NCI-H1417 (cell line): ENCODE results near the gene PTPRN.
"Not testable (repeated sequence)": the region's sequence is repeated elsewhere in the genome, so short reads cannot be mapped to it uniquely, and the experiment has no call there.

Experiments
- DNase-seq, 3 experiments: peaks; one replicate each; lab custom pipeline; 2025; lab: John Stamatoyannopoulos, UW

The PTPRN gene

DNA sequence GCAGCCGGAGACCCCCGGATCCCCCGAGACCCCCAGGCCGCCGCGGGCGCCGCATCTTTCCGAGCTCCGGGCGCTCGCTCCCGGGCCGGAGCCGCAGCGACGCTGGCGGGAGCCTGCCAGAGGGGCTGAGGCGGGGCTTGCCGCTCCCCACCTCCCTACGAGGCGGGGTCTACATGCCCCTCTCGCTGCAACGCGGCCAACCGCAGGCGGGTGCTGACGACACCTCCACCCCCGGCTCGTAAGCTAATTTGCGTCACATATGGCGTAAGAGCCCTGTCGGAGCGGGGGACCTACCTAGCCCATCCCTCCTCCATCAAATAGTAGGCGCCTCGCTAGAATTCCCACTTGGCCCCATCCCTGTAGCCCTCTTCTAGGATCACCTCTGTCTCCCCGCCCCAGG lies at the start of gene PTPRN:
Gene PTPRN (minus strand): TSS at position 124 of the 400 bp plus-strand sequence. CDS start 69 bp downstream, at position 55.
- peak in 2 of 3 experiments; percentile 65 to 83 for DNase-seq

DNA sequence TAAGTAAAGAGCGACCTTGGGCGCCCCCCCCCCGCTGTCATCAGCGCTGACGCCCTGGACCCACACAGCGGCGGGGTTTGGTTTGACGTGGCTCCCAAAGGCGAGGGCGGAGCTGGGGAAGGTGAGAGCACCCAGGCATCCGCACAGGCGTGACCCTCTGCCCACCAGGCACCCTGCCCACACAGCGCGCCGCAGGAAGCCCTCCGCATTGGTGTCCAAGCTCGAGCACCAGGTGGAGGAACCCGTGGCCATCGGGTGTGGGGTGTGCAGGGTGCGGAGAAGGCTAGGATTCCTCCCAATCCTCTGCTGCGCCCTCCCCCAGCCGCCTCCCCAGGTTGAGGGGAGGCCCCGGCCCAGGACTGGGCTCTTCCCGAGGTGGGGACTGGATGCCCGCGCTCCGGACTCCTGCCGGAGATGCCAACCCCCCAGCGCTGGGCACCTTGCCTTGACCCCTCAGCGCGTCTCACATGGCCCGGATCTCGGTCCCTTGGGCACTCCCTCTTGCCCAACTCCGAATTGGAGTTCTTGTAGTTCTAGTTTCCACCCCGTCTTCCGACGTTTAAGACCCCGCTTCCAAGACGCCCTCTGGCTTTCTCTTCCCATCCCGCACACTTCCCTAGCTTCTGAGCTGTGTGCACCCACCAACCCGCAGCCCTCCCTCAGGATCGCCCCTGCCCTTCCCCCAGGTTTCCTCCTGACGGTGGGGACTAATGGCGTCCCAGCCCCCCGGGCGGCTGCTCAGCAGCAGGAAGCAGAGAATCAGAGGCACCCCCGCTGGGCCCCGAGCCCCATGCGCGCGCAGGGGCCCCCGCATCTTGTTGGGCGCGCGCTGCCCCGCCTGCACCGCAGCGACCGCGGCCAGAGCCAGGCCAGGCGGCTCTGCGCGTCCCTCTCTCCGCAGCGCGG lies 49.2 kb upstream of the PTPRN start:
- peak in 2 of 3 experiments; percentile 47 to 54 for DNase-seq

DNA sequence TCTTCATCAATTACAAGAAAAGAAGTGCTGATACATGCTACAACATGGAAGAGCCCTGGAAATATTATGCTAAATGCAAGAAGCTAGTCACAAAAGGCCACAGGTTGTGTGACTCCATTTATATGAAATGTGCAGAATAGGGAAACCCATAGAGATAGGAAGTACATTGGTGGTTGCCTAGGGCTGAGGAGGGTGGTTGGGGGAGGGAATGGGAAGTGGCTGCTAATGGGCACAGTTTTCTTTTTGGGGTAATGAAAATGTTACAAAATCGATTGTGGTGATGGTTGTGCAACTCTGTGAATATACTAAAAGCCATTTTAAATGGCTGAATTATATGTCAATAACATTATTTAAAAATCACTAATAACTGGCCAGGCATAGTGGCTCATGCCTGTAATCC lies 47.6 kb upstream of the PTPRN start:
- DNase-seq = no peak

DNA sequence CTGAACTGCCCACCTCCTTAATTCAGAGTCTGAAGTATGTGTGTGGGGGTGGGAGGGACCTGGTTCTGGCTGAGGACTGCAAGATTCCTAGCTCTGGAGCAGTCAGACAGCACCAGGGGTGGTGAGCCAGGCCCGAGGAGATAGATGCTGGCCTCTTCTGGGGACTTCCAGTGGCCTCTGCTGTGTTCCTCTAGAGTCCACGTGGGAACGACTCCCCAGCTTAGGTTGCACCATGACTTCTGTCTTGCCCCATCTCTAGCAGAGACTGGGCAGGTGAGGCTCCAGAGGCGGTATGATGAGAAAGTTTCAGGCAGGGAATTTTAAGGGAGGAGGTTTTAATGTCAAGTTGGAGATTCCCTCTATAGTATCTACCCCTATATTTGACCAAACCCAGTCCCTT lies 45.4 kb upstream of the PTPRN start:
- DNase-seq = no peak

DNA sequence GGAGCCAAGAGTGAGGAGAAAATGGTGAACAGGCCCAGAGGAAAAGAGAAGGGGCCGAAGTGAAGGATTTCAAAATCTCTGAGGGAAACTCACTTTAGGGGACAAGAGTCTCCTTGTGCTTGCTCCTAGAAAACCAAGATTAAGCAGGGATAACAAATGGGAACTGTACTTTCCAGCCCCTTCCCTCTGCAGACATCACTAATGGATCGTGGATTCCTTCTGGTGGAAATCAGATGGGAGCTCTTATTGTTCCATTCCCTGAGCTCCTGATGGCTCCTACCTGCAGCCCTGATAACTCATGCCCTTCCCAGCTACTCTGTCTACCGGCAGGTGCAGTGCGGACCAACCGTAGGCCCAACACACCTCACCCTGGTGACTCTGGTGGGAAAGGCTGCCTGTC lies 43.9 kb upstream of the PTPRN start:
- no peak for DNase-seq

DNA sequence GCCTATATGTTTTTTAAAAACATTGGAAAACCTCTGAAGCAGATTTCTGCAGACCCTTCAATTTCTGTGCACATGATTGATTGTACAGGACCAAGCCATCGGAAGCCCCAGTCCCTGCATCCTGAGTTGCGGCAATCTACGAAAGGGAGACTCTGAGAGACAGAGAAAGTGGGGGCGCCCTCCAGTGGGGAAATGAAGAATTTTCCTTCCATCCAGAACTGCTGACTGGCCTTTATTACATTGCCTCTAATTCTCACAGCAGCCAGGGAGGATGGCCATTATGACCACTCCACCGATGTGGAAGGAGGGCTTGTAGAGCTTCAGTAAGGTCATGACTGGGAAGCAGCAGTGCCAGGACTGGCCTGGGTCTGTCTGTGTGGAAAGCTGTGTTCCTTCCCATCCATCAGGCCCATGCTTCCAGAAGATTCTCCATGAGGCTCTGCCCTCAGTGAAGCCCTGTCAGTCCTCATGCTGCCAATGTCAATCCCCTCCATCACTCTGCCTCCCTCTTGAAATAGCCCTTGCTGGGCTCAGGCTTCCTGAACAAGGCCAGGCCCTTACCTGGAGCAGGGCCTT lies 43.3 kb upstream of the PTPRN start:
- DNase-seq = peak; percentile 54 to 87 (median 63)

DNA sequence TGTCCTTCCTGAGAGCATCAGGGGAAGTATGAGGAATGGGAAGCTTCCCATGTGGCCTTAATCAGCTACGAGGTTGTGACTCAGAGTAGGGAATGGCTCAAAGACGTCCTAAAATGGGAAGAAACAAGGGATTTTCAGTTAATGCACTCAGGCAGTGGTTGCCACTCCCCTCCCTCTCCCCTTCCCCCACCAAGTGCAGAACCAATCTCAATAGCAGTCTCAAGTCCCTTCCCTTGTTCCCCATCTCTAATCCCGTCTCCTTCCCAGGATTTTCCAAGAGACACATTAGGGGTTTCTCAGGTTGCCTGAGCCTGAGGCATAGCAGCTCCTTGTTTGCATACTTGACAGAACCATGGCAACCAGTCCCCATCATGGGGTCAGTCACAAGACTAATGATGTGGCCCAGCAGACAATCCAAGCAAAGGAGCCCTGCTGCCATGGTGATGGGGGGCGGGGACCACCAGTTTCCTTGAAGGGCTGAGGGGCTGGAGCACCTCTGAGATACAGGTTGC lies 41.6 kb upstream of the PTPRN start:
- peak in 2 of 3 experiments; percentile 48 to 86 for DNase-seq

DNA sequence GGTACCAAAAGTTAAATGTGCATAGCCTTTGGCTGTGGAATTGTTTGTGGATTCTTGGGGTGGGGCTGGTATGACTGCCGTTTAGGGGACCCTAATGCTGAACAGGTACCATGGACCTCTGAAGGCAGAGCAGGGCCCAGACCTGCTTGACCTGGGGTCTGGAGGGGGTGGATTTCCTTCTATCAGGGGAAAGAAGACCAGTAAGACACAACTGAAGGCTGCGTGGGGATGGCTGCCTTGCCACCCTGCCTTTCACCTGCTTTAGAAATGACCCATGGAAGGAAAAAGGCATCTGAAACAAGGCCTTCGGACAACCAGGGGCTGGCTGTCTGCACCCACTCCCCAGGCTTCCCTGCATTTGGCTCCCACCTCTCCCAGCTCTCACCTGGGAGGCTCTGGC lies 41.0 kb upstream of the PTPRN start:
- DNase-seq = no peak

DNA sequence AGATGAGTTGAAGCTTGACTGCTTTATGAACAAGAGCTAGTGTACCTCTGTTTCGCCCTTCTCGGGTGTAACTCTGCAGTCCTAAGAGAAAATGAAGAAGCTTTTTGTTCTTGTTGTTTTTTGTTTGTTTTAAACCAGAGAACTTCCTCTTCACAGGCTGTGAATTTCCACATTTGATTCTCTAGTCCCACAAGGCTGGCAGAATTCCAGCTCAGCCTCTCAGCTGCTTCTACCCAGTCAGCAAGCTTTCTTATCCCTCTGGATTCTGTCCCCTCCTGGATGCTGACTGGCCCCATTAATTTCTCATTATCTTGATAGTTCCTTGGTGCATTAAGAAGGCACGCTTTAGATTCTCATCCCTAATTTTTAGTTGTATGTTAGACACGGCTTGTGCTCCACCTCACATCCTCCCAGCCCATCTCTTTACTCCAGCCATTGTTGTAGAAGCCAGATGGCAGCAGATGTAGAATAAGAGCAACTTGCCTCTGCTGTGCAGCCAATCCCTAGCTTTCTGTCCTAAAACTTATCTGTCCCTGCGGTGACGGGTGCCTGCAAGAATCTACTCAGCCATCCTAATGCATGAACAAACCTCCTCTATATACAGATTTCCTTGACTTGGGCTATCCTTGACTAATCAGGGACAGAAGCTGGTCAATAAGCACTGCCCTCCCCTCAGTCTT lies 35.7 kb upstream of the PTPRN start:
- DNase-seq = peak in 2 of 3 experiments; percentile 8 to 61

DNA sequence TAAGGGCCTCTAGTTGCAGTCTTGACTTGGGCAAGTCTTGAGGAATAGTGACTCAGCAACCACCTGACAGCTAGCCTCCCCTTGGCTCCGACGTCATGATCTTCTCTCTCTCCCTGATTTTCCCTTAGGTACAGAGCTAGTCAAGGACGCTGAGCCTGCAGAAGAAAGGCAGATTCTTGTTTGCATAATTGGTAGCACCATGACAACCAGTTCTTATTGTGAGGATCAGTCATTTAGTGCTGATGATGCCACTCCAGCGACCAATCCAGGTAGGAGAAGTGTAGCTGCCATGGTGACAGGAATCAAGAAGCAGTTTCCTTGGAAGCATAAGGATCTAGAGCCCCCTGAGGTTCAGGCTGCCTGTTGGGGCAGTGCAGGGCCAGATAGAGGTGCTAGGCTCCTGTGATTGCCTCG lies 26.2 kb upstream of the PTPRN start:
- peak; percentile 37 to 91 (median 41) for DNase-seq

DNA sequence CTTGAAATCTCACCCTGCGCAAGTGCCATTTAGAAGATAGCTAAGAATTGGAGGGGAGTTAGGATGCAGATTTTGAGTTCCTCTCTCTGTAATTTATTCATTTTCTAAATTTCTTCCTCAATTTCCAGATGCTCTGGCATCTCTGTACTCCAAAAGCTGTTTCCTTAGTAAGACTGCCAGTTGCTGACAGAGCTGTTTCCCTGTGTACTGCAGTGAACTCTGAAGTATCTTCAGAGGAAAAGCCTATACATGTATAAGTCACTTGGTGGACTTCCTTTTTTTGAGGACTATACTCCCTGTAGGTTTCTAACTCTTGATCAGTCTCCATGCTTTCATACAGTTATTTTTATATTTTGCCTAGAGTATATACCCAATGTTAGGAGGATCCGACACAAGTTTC lies 24.9 kb upstream of the PTPRN start:
- DNase-seq = no peak

DNA sequence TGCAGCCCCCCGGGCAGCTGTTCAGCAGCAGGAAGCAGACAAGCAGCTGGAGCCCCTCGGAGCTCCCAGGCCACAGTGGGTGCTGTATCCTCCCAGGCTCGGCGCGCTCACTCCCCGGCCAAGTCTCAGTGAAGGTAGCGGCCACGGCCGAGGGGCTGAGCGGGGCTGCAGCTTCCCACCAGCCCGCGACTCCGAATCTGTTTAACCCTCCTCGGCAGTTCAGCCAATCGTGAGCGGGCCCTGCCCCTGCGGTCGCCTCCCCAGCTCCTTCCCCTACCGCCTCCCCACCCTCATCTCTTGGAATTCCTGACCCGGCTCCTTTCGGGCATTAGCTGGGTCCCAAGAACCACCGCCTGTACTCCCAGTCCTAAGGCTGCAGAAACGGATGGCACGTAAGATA lies 23.3 kb upstream of the PTPRN start, which contains the start of gene RESP18:
Gene RESP18 (minus strand): TSS at position 203 of the 400 bp plus-strand sequence.
- no peak for DNase-seq

DNA sequence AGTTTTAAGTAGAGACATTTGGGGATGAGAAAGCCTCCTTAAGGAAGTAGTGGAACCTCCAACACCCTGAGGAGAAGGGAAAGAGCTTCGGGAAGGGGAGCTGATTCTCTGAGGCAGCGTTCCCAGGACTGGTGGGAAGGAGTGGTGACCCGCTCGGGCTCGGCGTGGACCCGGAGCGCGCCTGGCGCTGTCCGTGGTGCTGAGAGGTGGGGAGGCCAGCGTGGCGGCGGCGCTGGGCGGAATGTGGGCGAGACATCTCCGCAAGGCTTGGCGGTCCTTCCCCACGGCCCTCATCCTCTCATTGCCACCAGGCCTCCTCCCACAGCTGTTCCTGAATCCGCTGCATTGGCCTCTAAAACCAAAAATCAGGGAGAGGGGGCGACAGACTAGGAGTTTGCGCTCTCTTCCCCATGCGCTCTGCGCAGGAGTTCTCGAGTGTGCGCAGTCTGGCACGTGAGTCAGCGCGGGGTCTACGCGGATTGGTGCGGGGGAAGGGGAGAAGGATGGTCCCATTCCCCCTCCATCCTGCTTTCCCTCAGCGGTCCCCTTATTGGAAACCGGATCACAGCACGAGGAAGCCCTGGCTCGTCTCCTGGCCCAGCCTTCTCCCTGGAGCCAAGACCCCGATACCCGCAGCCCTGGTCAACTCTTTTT lies 22.5 kb upstream of the PTPRN start:
- no peak for DNase-seq

DNA sequence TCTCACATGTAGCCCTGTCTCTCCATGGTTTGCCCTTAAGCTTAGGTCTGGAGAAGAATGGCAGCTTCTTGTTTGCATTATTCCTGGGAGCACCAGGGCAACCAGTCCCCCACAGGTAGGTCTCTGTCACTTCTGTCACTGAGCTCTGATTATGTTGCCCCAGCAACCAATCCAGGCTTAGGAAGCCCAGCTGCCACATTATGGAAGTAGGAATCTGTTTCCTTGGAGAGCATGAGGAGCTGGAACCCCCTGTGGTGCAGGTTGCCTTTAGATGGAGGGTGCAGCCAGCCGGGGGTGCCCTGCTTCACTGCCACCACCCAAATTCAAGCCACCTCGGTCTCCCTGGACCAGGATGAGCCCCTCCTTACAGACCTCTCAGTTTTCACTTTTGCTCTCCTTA lies 18.5 kb upstream of the PTPRN start:
- peak in 2 of 3 experiments; percentile 62 to 91 for DNase-seq

DNA sequence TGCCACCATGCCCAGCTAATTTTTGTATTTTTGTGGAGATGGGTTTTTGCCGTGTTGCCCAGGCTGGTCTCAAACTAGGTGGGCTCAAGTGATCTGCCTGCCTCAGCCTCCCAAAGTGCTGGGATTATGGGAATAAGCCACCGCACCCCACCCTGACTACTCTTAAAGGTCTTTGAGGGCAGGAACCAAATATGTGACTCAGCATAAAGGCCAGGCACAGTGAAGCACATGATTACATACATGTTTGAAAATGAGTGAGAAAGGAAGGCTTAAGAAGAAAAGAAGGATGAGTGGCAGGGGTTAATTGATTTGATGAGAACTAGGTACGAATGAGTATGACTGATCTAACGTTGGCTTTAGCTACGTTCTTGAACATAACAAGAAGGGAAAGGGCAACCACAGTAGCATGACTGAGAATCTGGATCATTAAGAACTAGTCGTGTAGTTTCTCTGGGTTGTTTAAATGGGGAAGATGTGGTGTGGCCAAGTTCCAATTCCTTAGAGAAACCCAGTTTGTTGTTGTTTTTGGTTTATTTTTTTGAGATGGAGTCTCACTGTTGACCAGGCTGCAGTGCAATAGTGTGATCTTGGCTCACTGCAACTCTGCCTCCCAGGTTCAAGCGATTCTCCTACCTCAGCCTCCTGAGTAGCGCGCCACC lies 16.6 kb upstream of the PTPRN start:
- no peak for DNase-seq

DNA sequence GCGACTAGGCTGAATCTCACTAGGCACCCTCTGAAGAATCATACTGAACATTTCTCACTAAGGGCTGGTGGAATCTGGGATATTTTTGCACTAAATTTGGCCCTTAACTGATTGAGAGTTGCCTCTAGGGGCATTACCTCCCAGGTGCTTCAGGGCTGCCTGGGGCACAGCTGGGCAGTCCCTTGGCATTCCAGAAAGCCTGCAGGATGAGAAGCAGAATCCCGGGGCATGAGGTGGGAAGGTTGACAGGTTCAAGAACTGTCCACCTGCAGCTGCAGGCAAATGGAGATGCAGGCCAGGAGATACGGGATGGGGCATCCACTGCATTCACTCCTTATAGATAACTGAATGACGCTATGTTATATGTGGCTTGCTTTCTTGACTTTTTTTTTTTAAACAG lies 15.9 kb upstream of the PTPRN start:
- DNase-seq = no peak

DNA sequence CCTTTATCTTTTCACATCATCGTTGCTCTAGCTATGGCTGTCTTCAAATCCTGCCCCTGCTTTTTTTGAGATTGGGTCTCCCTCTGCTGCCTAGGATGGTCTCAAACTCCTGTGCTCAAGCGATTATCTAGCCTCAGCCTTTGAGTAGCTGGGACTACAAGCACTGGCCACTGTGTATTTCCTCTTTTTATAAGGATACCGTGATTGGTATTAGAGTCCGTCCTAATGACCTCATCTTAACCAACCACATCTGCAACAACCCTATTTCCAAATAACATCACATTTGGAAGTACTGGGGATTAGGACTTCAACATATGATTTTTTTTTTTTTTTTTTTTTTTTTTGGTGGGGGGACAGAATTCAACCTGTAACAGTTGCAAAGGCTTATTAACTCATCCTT lies 14.2 kb upstream of the PTPRN start:
- no peak for DNase-seq

DNA sequence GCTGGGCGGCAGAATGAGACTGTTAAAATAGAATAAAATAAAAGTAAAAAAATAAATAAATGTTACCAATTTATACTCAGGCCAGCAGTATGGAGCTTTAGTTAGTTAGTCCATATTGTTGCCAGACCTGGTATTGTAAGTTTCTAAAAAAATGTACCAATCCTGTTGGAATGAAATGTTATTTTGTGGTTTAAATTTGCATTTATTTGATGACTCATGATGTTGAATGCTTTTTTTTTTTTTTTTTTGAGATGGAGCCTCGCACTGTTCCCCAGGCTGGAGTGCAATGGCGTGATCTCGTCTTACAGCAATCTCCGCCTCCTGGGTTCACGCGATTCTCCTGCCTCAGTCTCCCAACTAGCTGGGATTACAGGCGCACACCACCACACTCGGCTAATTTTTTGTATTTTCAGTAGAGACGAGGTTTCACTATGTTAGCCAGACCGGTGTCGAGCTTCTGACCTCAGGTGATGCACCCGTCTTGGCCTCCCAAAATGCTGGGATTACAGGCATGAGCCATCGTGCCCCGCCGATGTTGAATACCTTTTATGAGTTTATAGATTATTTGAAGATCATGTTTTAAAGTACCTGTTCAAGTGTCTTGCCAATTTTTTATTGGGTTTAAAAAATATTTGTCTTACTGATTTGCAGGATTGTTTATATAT lies 5.7 kb upstream of the PTPRN start:
- DNase-seq = no peak

DNA sequence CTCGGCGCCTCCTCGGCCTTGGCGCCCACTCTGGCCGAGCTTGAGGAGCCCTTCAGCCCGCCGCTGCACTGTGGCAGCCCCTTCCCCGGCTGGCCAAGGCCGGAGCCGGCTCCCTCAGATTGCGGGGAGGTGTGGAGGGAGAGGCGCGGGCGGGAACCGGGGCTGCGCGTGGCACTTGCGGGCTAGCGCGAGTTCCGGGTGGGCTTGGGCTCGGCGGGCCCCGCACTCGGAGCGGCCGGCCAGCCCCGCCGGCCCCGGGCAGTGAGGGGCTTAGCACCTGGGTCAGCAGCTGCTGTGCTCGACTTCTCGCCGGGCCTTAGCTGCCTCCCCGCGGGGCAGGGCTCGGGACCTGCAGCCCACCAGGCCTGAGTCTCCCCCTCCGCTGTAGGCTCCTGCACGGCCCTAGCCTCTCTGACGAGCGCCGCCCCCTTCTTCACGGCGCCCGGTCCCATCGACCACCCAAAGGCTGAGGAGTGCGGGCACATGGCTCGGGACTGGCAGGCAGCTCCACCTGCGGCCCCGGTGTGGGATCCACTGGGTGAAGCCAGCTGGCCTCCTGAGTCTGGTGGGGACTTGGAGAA lies 3.6 kb upstream of the PTPRN start:
- DNase-seq = not testable (repeated sequence)
